Choroid plexus epithelial cell (primary cell): ENCODE results near the gene SYS1.

ENCODE experiments used
- DNase-seq: peaks from one replicate; pipeline ENCODE4 v3.0.0-alpha.2; 2010; ENCODE audit warnings: low read depth
- H3K4me3 ChIP-seq: 2 replicates; pipeline ENCODE4 v1.5.1; 2011; ENCODE audit warnings: low read depth, mild to moderate bottlenecking, control low read depth, low read length, moderate library complexity
- CTCF ChIP-seq: conservative IDR thresholded peaks from 2 replicates; pipeline ENCODE4 v1.5.1; 2011; ENCODE audit warnings: low read depth, mild to moderate bottlenecking, control low read depth, inconsistent platforms, low read length, moderate library complexity

Gene SYS1

GRCh38 chr20:45329497-45330319 lies 33.2 kb upstream of the SYS1 start:
- peak; percentile 22 for TF ChIP-seq CTCF
- no peak for DNase-seq

GRCh38 chr20:45330476-45330875 lies 32.5 kb upstream of the SYS1 start:
- no peak for TF ChIP-seq CTCF
- no peak overlapping the region for H3K4me3 ChIP-seq
- no peak for DNase-seq

More at GRCh38 chr20:45329497-45330319, 33.2 kb upstream of the SYS1 start:
- no peak overlapping the region for H3K4me3 ChIP-seq

- no peak overlapping the region for H3K4me3 ChIP-seq
- TF ChIP-seq CTCF: no peak
- peak; percentile 73 for DNase-seq
Observed at GRCh38 chr20:45336530-45337366, 26.2 kb upstream of the SYS1 start.

DNA sequence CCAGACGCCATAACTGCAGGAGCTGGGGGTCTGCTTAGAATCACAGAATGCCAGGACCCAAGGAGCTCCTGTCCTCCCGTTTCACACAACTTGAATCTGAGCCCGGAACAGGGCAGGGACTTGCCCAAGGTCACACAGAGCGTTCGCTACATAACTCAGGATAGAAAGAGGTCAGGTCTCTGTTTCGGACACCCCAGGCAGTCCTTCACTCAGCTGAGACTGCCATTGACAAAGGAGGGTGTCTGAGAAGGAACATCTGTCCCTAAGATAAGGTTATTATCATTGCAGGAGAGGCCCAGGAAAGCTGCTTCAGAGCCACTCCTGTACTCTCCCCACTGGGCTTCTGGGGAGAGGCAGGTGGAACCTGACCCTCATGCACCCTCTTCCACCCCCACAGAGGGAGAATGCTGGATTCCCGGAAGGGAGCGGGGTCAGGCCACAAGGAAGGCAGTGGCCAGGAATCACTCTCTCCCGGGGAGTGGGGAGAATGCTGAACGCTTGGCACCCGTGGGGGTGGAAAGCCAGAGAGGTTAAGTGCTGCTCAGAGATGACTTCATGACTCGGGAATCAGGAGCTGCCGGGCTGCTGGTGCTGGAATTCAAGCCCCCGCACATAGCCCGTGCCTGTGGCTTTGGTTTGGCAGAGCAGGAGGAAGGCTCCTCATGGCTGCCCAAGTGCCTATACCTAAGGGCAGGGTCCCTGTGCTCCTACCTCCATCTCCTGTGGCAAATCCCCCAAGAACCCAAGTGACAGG lies 25.4 kb upstream of the SYS1 start:
- peak; percentile 93 for DNase-seq
- TF ChIP-seq CTCF: no peak
- no peak overlapping the region for H3K4me3 ChIP-seq

GRCh38 chr20:45338121-45339030 lies 24.6 kb upstream of the SYS1 start:
- no peak for TF ChIP-seq CTCF
- no peak overlapping the region for H3K4me3 ChIP-seq
- DNase-seq: peak; percentile 46

- no peak for DNase-seq
- no peak for TF ChIP-seq CTCF
- H3K4me3 ChIP-seq: no peak overlapping the region
Observed at GRCh38 chr20:45339084-45339483, 23.9 kb upstream of the SYS1 start.
